Lung (tissue), 13 donors: Measurements from ENCODE around the gene OR2Y1. TPM values are rescaled to one million over a fixed set of nuclear protein-coding genes. Genes with fewer than 3 reads are reported as not detected.
A peak's percentile ranks its signal among the peaks of the same experiment; 100 is the strongest.

ENCODE experiments used
- ATAC-seq: fragments of 200-7000 bp; cut with Tn5 transposase; one replicate; pipeline ENCODE4 v1.9.1; 2020; ENCODE audit warnings: moderate number of reproducible peaks; ENCODE audit not compliant: insufficient read depth, low FRiP score
- DNase-seq, 3 donors: peaks; one replicate each; pipeline ENCODE4 v3.0.0-alpha.2; 2013 to 2017
- H3K27ac ChIP-seq, 2 donors: one replicate each; pipeline ENCODE4 v1.5.1; 2013; ENCODE audit warnings: mild to moderate bottlenecking in 2 of 2, moderate library complexity in 2 of 2, control low read depth in 1 of 2, inconsistent platforms in 1 of 2, low read depth in 1 of 2, low read length in 1 of 2
- H3K27me3 ChIP-seq, 3 donors: one replicate each; pipeline ENCODE4 v1.5.1; 2013; ENCODE audit warnings: low read length in 2 of 3; ENCODE audit not compliant: control insufficient read depth in 3 of 3, insufficient read depth in 3 of 3
- H3K36me3 ChIP-seq, 4 donors: one replicate each; pipeline ENCODE4 v1.5.1; 2013; ENCODE audit warnings: low read length in 4 of 4, mild to moderate bottlenecking in 1 of 4, moderate library complexity in 1 of 4; ENCODE audit not compliant: control insufficient read depth in 4 of 4, insufficient read depth in 4 of 4
- H3K4me1 ChIP-seq, 5 donors: one replicate each; pipeline ENCODE4 v1.5.1; 2013; ENCODE audit warnings: low read length in 5 of 5, mild to moderate bottlenecking in 2 of 5, moderate library complexity in 1 of 5; ENCODE audit not compliant: control insufficient read depth in 5 of 5, insufficient read depth in 5 of 5
- H3K4me3 ChIP-seq: one replicate; pipeline ENCODE4 v1.5.1; 2013; ENCODE audit warnings: mild to moderate bottlenecking, control low read depth, moderate library complexity
- H3K9ac ChIP-seq, 2 donors: one replicate each; pipeline ENCODE4 v1.5.1; 2013; ENCODE audit warnings: low read length in 2 of 2, control low read depth in 1 of 2; ENCODE audit not compliant: insufficient read depth in 1 of 2
- H3K9me3 ChIP-seq, 4 donors: one replicate each; pipeline ENCODE4 v1.5.1; 2013; ENCODE audit warnings: low read length in 3 of 4, mild to moderate bottlenecking in 1 of 4, moderate library complexity in 1 of 4; ENCODE audit not compliant: control insufficient read depth in 4 of 4, insufficient read depth in 3 of 4
- CTCF ChIP-seq: IDR thresholded peaks from 2 replicates; pipeline ENCODE4 v1.5.1; 2012; ENCODE audit warnings: mild to moderate bottlenecking; ENCODE audit errors: control extremely low read depth, extremely low read depth
- whole genome bisulfite sequencing, 2 donors: extraction: QIAGEN DNeasy Blood & Tissue Kit; methylation state at CpG; one replicate each; pipeline ENCODE4 v1.1.7; 2013; 5-methylcytosine and 5-hydroxymethylcytosine counted together
- polyA plus RNA-seq, 2 donors: library from polyadenylated mRNA; stranded (reverse); fragments of 200-250 nt; gene quantifications; one replicate each; pipeline ENCODE4 v1.2.1, GENCODE V29; 2013
- small RNA-seq: library from RNA; depleted of rRNA; stranded (forward); fragments of <200 nt; gene quantifications from one replicate; pipeline ENCODE3, GENCODE V24; 2014; ENCODE audit warnings: low replicate concordance
- total RNA-seq, 2 donors: library from RNA; depleted of rRNA in 1 of 2; stranded (reverse); fragments of >200 nt in 1 of 2; gene quantifications; one replicate each; pipeline ENCODE4 v1.2.1, GENCODE V29; 2014 to 2021
- donor health status: control.
- donor health status: control.
- donor health status: Bipolar disorder and iron deficiency.
- donor health status: healthy.
- donor health status: DM: yes; HTN: yes; CAD: no.

The OR2Y1 gene
- total and polyA plus RNA-seq, 4 donors: not detected

GRCh38 chr5:180690562-180690961 is 49.3 kb downstream of the OR2Y1 start:
- Histone ChIP-seq H3K9me3 (peaks cover 0 to 2% (median 0%) of the 10 kb centered on the region in 4 donors), H3K9ac (peak overlapping the region in 1 of 2 donors; percentile 8), H3K27me3 (peaks cover 0 to 13% (median 3%) of the 10 kb centered on the region in 3 donors), H3K36me3 (no peaks in the 10 kb centered on the region), H3K27ac (no peak overlapping the region), H3K4me1 (peaks cover 0 to 21% (median 0%) of the 10 kb centered on the region in 5 donors), H3K4me3 (no peak overlapping the region)
- WGBS, 2 donors: 73 to 83% methylated on average over 6 of the region's 6 CpGs
- TF ChIP-seq CTCF: no peak
- no peak for DNase-seq
- no peak for ATAC-seq

GRCh38 chr5:180689775-180690174 is 50.1 kb downstream of the OR2Y1 start:
- Histone ChIP-seq H3K4me3 (no peak overlapping the region), H3K36me3 (no peaks in the 10 kb centered on the region), H3K9ac (peak overlapping the region in 1 of 2 donors; percentile 28), H3K27me3 (peaks cover 0 to 17% (median 3%) of the 10 kb centered on the region in 3 donors), H3K4me1 (peaks cover 0 to 21% (median 0%) of the 10 kb centered on the region in 5 donors), H3K9me3 (peaks cover 0 to 2% (median 0%) of the 10 kb centered on the region in 4 donors), H3K27ac (no peak overlapping the region)
- DNase-seq: peak in 2 of 3 donors; percentile 57 to 61
- WGBS, 2 donors: 69 to 76% methylated on average over 7 of the region's 7 CpGs
- no peak for TF ChIP-seq CTCF
- ATAC-seq: no peak

Small RNA genes within 50 kb of the gene (small RNA-seq; reads per million reads assigned to genes)
- gene RNU1-17P: not detected

Other genes starting within 250 kb of the OR2Y1 start
- gene CNOT6, start 245.7 kb downstream of the OR2Y1 start, total RNA-seq: 10 to 100 TPM; 20.2 to 51.1 TPM
- gene CNOT6, start 245.7 kb downstream of the OR2Y1 start, polyA plus RNA-seq: 1 to 10 TPM; 8.7 to 9.3 TPM
- gene SCGB3A1, start 148.6 kb downstream of the OR2Y1 start, total RNA-seq: 1,000 to 10,000 TPM in 1 of 2 donors, 100 to 1,000 TPM in 1; 119 to 1,453 TPM
- gene SCGB3A1, start 148.6 kb downstream of the OR2Y1 start, polyA plus RNA-seq: 1,000 to 10,000 TPM in 1 of 2 donors, 100 to 1,000 TPM in 1; 595 to 3,799 TPM
- 10 to 100 TPM; 34.3 to 42.1 TPM for gene FLT4, start 90.5 kb downstream of the OR2Y1 start, total RNA-seq
- 10 to 100 TPM; 12.6 to 16.2 TPM for gene FLT4, start 90.5 kb downstream of the OR2Y1 start, polyA plus RNA-seq
- gene MGAT1, start 62.7 kb upstream of the OR2Y1 start, total RNA-seq: 100 to 1,000 TPM; 117 to 274 TPM
- 100 to 1,000 TPM; 149 to 415 TPM for gene MGAT1, start 62.7 kb upstream of the OR2Y1 start, polyA plus RNA-seq
- 10 to 100 TPM; 18.1 to 31.2 TPM for gene ZFP62, start 121.2 kb upstream of the OR2Y1 start, total RNA-seq
- 10 to 100 TPM in 1 of 2 donors, 1 to 10 TPM in 1; 9.6 to 21.9 TPM for gene ZFP62, start 121.2 kb upstream of the OR2Y1 start, polyA plus RNA-seq
- gene BTNL8, start 159.1 kb upstream of the OR2Y1 start, total RNA-seq: 1 to 10 TPM; 1.5 to 2.6 TPM
- gene BTNL8, start 159.1 kb upstream of the OR2Y1 start, polyA plus RNA-seq: 1 to 10 TPM in 1 of 2 donors, under 1 TPM in 1; 0.81 to 7.2 TPM
- gene BTNL3, start 248.8 kb upstream of the OR2Y1 start, total RNA-seq: under 1 TPM in 1 of 2 donors, not detected in 1; 0.71 TPM
- gene BTNL3, start 248.8 kb upstream of the OR2Y1 start, polyA plus RNA-seq: 1 to 10 TPM in 1 of 2 donors, under 1 TPM in 1; 0.47 to 1.8 TPM